ENCODE measurements around the gene TNFRSF12A.

GRCh38 chr16:3010510-3010909 is 9.7 kb upstream of the TNFRSF12A start:
- no peak for TF ChIP-seq CTCF (IDR thresholded peaks at IDR 0.05)
- TF ChIP-seq POLR2A (IDR thresholded peaks at IDR 0.05) = no peak
- no peak for TF ChIP-seq EP300 (IDR thresholded peaks at IDR 0.05)
